ENCODE results near the gene ZNF576. TPM values are rescaled to one million over a fixed set of nuclear protein-coding genes. Genes with fewer than 3 reads are reported as not detected.
A peak's percentile ranks its signal among the peaks of the same experiment; 100 is the strongest.

The ZNF576 gene
- total and polyA plus RNA-seq, 2 of the 13 experiments (the other 11 are each of a cell fraction or from before 2014, with no cell fraction given) = 7.2 to 9.6 TPM

- peaks cover 0 to 2% of the 10 kb centered on the region in 2 experiments; a peak in 1 of 5 replicates for H3K36me3 ChIP-seq (replicated peaks in 1 of 2; ENCODE audit: control insufficient read depth in 1 of 2, insufficient read depth in 2 of 2, low read length in 2 of 2)
- FAIRE-seq (no peak), ATAC-seq (no peak), DNase-seq (ENCODE audit: low spot score) (no peak)
- H3K9me3 ChIP-seq (ENCODE audit: low read length) = no peaks in the 10 kb centered on the region
- in situ Hi-C loops (cut with HindIII; ENCODE audit: extremely low pct_ligation_motif_present, low pct_unique_long_range_greater_than_20kb) (no loop called here), intact Hi-C loops (cut with micrococcal nuclease; ENCODE audit: unreplicated experiment) (no loop called here)
- no peak overlapping the region for H3K27ac ChIP-seq (ENCODE audit: extremely low read length, insufficient read depth, low read length)
- peaks cover 2% of the 10 kb centered on the region for H3K79me2 ChIP-seq (ENCODE audit: insufficient read depth, low read length)
- TF ChIP-seq ZBTB33 (CRISPR knock-in tag; IDR thresholded peaks at IDR 0.05) (peak; percentile 64; the same call in 1 of the 2 replicates), KLF15 (CRISPR knock-in tag; IDR thresholded peaks at IDR 0.05; ENCODE audit: borderline replicate concordance) (no peak), AGO2 (optimal IDR thresholded peaks at IDR 0.05; ENCODE audit: low read depth, low read length) (peak; percentile 31)
- no peaks in the 10 kb centered on the region for H4K20me1 ChIP-seq (ENCODE audit: insufficient read depth, low read length)
- no peak overlapping the region for H3K9ac ChIP-seq (ENCODE audit: insufficient read depth, low read depth, low read length)
- H3K4me1 ChIP-seq (ENCODE audit: insufficient read depth, low read length) = peaks cover 11% of the 10 kb centered on the region
- POLR2A ChIA-PET = interaction anchor here (1.0 kb wide), 1 partner anchor 10 kb away, joined by 5 read pairs; no protein-coding TSS in a partner anchor
- 94% methylated on average over 30 of the region's 30 CpGs for WGBS (ENCODE audit: low lambda C conversion rate)
- H3K4me3 ChIP-seq (replicated peaks in 1 of 3; ENCODE audit: insufficient read depth in 1 of 3, low read depth in 2 of 3, low read length in 3 of 3) = no peak overlapping the region
- H3K4me2 ChIP-seq (ENCODE audit: low read depth, low read length) = no peak overlapping the region
- no TSS peak for BruUV-seq (replicated peaks)
- no peaks in the 10 kb centered on the region for H3K27me3 ChIP-seq (ENCODE audit: control insufficient read depth in 1 of 2, insufficient read depth in 2 of 2, low read length in 2 of 2)
- no peak overlapping the region for H2AFZ ChIP-seq (ENCODE audit: low read length)
- CTCF ChIA-PET (ENCODE audit: low intra/inter-chr PET ratio, low total read pairs) = no interaction called here
Measured at GRCh38 chr19:43624933-43625332, 28.5 kb downstream of the ZNF576 start.

DNA sequence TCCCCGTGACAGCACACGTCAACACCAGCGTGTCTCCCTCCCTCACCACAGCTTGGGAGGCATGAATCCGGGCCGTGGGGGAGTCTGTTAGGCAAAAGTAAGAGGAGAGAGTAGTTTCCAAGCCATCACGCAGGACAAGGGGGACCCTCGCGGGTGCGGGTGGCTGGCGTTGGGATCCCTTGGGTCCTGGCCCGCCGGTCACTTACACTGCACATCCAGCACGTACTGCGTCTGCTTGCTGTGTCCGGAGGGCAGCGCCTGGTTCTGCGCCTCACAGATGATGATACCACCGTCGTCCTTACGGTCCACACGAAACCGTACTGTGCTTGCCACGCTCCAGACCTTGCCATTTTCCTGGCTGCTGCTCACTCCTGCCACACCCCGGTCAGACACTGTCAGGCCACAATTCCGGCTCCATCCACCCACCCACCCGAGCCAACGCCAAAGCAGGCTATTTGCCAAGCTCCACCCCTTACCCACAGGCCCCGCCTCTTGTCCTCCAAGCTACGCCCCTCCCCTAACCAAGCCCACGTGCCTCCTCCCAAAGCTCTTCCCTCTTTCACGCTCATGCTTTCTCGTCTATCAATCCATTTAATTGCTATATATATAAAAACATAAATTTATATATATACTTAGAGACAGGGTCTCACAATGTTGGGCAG, 29.7 kb downstream of the ZNF576 start:
- ChIA-PET POLR2A (no interaction called here), CTCF (ENCODE audit: low intra/inter-chr PET ratio, low total read pairs) (no interaction called here)
- Histone ChIP-seq H3K79me2 (ENCODE audit: insufficient read depth, low read length) (no peaks in the 10 kb centered on the region), H3K27me3 (ENCODE audit: control insufficient read depth in 1 of 2, insufficient read depth in 2 of 2, low read length in 2 of 2) (no peaks in the 10 kb centered on the region), H2AFZ (ENCODE audit: low read length) (no peak overlapping the region), H3K4me2 (ENCODE audit: low read depth, low read length) (no peak overlapping the region), H3K27ac (ENCODE audit: extremely low read length, insufficient read depth, low read length) (no peak overlapping the region), H3K4me1 (ENCODE audit: insufficient read depth, low read length) (0 out of 2 replicates have a peak, but pooled peaks cover under 1% of the 10 kb centered on the region), H3K9me3 (ENCODE audit: low read length) (no peaks in the 10 kb centered on the region), H3K36me3 (replicated peaks in 1 of 2; ENCODE audit: control insufficient read depth in 1 of 2, insufficient read depth in 2 of 2, low read length in 2 of 2) (peaks cover 0 to 2% of the 10 kb centered on the region in 2 experiments; a peak in 1 of 5 replicates), H3K4me3 (replicated peaks in 1 of 3; ENCODE audit: insufficient read depth in 1 of 3, low read depth in 2 of 3, low read length in 3 of 3) (no peak overlapping the region), H4K20me1 (ENCODE audit: insufficient read depth, low read length) (no peaks in the 10 kb centered on the region), H3K9ac (ENCODE audit: insufficient read depth, low read depth, low read length) (no peak overlapping the region)
- DNase-seq (ENCODE audit: low spot score) = no peak
- FAIRE-seq = no peak
- in situ Hi-C loops (cut with HindIII; ENCODE audit: extremely low pct_ligation_motif_present, low pct_unique_long_range_greater_than_20kb) (no loop called here), intact Hi-C loops (cut with micrococcal nuclease; ENCODE audit: unreplicated experiment) (no loop called here)
- ATAC-seq = no peak
- WGBS (ENCODE audit: low lambda C conversion rate) = 93% methylated on average over 23 of the region's 32 CpGs
- no TSS peak for BruUV-seq (replicated peaks)
- no peak for TF ChIP-seq HNRNPLL (IDR thresholded peaks at IDR 0.05; ENCODE audit: low read depth, low read length, poor library complexity, severe bottlenecking)
- no peak for TF ChIP-seq RNF2 (conservative IDR thresholded peaks at IDR 0.05; ENCODE audit: low read depth)
- TF ChIP-seq ZNF878 (CRISPR knock-in tag; IDR thresholded peaks at IDR 0.05) = no peak
- no peak for TF ChIP-seq CERS6 (CRISPR knock-in tag; IDR thresholded peaks at IDR 0.05)
- peak; percentile 8; the same call in 1 of the 2 replicates for TF ChIP-seq ZNF687 (CRISPR knock-in tag; IDR thresholded peaks at IDR 0.05)
- no peak for TF ChIP-seq ZFP36 (IDR thresholded peaks at IDR 0.05; ENCODE audit: borderline replicate concordance, low read depth, low read length, partially characterized antibody)
- TF ChIP-seq ZC3H4 (CRISPR knock-in tag; IDR thresholded peaks at IDR 0.05; ENCODE audit: borderline replicate concordance) = no peak
